Fibroblast of mammary gland (primary cell): Measurements from ENCODE around the gene MAPKBP1.
"Not testable (repeated sequence)": the region's sequence is repeated elsewhere in the genome, so short reads cannot be mapped to it uniquely, and the experiment has no call there.

ENCODE experiments used
- DNase-seq: peaks from one replicate; pipeline ENCODE4 v3.0.0-alpha.2; 2010; ENCODE audit warnings: low read depth
- H3K4me3 ChIP-seq: 2 replicates; pipeline ENCODE4 v1.5.1; 2011; ENCODE audit warnings: low read depth, mild to moderate bottlenecking, low read length, moderate library complexity; ENCODE audit not compliant: control insufficient read depth
- TF ChIP-seq, protein P1 (sequence below): conservative IDR thresholded peaks from 2 replicates; pipeline ENCODE4 v1.5.1; 2011; ENCODE audit warnings: low read depth, low read length, inconsistent platforms; ENCODE audit not compliant: control insufficient read depth, insufficient read depth

MAPKBP1 gene

DNA sequence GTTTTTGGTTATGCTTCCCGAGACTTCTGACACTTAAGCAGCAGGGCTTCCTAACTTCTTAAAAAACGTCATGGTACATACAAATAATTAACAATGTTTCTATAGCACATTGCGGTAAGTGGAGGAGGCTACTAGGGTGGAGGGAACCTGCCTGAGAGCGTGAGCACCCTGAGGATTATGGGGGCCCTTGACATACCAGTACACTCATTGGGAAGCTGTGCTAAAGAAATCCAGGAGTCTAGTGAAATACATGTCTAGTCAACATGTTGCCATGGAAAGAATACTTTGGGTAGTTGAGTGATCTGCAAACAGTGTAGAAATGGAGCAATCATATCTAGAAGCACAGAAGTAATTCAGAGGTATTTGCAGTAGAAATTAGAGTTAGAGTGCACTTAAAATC, 39.2 kb upstream of the MAPKBP1 start:
- no peak overlapping the region for H3K4me3 ChIP-seq
- TF ChIP-seq, protein P1, sequence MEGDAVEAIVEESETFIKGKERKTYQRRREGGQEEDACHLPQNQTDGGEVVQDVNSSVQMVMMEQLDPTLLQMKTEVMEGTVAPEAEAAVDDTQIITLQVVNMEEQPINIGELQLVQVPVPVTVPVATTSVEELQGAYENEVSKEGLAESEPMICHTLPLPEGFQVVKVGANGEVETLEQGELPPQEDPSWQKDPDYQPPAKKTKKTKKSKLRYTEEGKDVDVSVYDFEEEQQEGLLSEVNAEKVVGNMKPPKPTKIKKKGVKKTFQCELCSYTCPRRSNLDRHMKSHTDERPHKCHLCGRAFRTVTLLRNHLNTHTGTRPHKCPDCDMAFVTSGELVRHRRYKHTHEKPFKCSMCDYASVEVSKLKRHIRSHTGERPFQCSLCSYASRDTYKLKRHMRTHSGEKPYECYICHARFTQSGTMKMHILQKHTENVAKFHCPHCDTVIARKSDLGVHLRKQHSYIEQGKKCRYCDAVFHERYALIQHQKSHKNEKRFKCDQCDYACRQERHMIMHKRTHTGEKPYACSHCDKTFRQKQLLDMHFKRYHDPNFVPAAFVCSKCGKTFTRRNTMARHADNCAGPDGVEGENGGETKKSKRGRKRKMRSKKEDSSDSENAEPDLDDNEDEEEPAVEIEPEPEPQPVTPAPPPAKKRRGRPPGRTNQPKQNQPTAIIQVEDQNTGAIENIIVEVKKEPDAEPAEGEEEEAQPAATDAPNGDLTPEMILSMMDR: no peak
- DNase-seq: no peak

DNA sequence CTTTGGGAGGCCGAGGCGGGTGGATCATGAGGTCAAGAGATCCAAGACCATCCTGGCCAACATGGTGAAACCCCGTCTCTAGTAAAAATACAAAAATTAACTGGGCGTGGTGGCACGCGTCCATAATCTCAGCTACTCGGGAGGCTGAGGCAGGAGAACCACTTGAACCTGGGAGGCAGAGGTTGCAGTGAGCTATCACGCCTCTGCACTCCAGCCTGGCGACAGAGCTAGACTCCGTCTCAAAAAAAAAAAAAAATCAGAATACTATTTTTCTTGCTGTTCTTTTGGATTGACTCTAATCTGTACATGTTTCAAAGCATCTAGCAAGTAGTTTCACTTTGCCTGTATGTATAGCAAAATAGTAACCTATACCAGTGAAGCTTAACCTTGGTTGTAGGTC, 38.8 kb upstream of the MAPKBP1 start:
- not testable (repeated sequence) for DNase-seq, H3K4me3 ChIP-seq

DNA sequence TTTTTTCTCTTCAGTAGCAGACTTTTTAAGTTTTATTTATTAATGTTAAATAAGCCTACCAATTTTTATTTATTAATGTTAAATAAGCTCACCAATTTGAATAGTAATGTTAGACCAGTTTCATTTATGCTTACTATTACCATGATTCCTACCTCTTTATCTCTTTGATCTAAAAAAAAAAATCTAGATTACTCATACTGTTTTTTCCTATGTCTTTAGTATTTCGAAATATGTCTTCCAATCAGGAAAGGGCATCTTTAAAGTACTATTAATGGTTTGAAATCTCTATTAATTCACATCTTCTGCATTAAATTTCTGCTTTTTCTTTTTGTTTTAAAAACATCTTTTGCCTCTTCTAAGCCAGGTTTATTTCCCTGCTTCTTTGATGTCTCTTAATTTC, 27.5 kb upstream of the MAPKBP1 start:
- peak; percentile 29 for DNase-seq
- TF ChIP-seq, protein P1: no peak

DNA sequence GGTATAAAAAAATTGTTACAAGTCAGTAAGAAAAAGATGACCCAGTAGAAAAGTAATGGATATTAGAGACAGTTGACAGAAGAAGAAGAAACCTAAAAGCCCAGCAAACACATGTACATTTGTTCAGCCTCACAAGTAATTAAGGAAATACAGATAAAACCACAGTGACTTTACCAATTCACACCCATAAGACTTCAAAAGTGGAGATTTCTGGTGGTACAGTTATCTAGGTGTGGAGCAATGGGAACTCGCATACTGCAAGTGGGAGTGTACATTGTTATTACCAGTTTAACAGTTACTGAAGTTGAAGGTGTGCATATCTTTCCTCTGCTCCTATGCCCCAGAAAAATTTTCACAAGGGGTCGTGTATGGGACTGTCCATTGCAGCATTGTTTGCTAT, 18.1 kb upstream of the MAPKBP1 start:
- TF ChIP-seq, protein P1: no peak
- DNase-seq: no peak

More for the DNA sequence above, 27.5 kb upstream of the MAPKBP1 start:
- H3K4me3 ChIP-seq: no peak overlapping the region

DNA sequence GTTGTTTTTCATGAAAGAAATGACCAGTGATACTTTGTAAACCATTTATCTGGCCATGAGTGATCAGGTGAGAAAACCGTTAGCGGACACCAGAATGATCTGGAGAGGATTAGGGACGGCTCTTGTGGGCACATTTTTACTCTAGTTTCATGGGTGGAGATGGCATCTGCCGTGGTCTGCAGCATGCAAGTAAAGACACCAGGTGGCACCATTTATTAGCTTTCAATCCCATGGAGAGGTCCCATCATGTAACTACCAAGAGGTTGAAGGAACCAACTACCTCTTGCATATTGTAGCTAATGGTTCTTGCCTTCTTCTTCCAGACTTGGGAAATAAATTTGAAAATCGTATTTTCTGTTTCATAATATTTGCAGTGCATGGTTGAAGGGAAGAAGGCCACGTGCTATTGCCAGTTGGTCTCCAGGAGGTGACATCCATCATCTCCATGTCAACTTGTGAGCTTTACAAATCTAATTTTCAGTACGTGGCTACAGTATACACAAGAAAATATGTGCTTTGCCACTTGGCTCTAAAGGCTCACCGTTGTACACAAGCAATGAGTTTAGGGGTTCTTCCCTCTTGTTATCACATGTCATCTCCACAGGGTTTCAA, 1.5 kb upstream of the MAPKBP1 start:
- no peak overlapping the region for H3K4me3 ChIP-seq
- peak; percentile 78 for DNase-seq
- TF ChIP-seq, protein P1: peak; percentile 77

More for the DNA sequence above, 18.1 kb upstream of the MAPKBP1 start:
- no peak overlapping the region for H3K4me3 ChIP-seq

DNA sequence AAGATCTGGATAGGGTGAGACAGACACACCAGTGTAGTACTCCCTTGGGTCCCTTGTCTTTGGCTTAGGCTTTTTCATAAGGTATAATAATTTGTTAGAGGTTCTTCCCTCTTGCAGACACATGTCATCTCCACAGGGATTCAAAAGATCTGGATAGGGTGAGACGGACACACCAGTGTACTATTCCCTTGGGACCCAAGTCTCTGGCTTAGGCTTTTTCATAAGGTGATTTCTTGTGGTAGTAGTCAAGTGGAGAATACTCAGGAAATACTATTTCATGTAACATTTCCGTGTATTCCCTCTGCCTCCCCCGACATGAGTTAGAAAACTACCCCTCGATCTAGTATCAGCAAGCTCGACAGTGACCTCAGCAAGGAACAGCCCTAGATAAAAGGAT, 954 bp upstream of the MAPKBP1 start:
- no peak for DNase-seq
- H3K4me3 ChIP-seq: peak overlapping the region; percentile 85
- TF ChIP-seq, protein P1: no peak

DNA sequence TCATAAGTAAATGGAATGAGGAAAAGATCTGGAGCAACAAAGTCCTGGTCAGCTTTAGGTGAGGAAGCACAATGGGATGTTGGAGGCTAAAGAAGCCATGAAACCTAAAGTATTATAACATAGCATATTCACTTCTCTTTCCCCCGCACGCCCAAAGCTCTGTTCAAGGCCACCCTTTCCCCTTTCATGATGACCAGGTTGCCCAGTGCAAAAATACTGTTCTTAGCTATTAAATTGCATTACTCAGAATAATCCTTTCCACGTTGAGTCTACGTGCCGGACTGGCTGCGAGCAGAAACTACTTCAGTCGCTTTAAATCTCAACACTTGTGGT, 589 bp upstream of the MAPKBP1 start:
- TF ChIP-seq, protein P1: no peak
- DNase-seq: no peak
- H3K4me3 ChIP-seq: peak overlapping the region; percentile 85
